ENCODE measurements around the gene STT3A.

The STT3A gene

GRCh38 chr11:125663910-125664309, 71.3 kb downstream of the STT3A start:
- no peak for DNase-seq (ENCODE audit: low spot score)

GRCh38 chr11:125667151-125667550, 74.5 kb downstream of the STT3A start:
- DNase-seq (ENCODE audit: low spot score): no peak

- DNase-seq (ENCODE audit: low spot score): no peak
Observed at GRCh38 chr11:125670172-125670571, 77.5 kb downstream of the STT3A start.

- DNase-seq (ENCODE audit: low spot score): no peak
Observed at GRCh38 chr11:125671561-125671960, 78.9 kb downstream of the STT3A start.

Data from RKO (cell line).